Cardiac septum (tissue), 1 donor: ENCODE measurements around the gene MLIP. TPM values are rescaled to one million over a fixed set of nuclear protein-coding genes. Genes with fewer than 3 reads are reported as not detected.
"Not testable (repeated sequence)": the region's sequence is repeated elsewhere in the genome, so short reads cannot be mapped to it uniquely, and the experiment has no call there.

Experiments
- DNase-seq: peaks from one replicate; pipeline ENCODE4 v3.0.0-alpha.2; 2020; ENCODE audit warnings: low spot score
- intact Hi-C: fragments of 100-400 bp; cut with DNase I; formaldehyde crosslinking; loops from one replicate; pipeline ENCODE4 v1.14.0; 2022
- long read RNA-seq: library from polyadenylated mRNA; unstranded; transcript quantifications from one replicate; pipeline ENCODE4 v2.0.0, GENCODE V29; 2021
- total RNA-seq: library from RNA; stranded (reverse); fragmentation: NEBNext Ultra II Directional; extraction: Animal tissue kit (Norgen Biotek cat#: 25700); gene quantifications from one replicate; pipeline ENCODE4 v1.2.1, GENCODE V29; 2021
- donor health status: DM: no; HTN: no; CAD: no.

Gene MLIP, protein sequence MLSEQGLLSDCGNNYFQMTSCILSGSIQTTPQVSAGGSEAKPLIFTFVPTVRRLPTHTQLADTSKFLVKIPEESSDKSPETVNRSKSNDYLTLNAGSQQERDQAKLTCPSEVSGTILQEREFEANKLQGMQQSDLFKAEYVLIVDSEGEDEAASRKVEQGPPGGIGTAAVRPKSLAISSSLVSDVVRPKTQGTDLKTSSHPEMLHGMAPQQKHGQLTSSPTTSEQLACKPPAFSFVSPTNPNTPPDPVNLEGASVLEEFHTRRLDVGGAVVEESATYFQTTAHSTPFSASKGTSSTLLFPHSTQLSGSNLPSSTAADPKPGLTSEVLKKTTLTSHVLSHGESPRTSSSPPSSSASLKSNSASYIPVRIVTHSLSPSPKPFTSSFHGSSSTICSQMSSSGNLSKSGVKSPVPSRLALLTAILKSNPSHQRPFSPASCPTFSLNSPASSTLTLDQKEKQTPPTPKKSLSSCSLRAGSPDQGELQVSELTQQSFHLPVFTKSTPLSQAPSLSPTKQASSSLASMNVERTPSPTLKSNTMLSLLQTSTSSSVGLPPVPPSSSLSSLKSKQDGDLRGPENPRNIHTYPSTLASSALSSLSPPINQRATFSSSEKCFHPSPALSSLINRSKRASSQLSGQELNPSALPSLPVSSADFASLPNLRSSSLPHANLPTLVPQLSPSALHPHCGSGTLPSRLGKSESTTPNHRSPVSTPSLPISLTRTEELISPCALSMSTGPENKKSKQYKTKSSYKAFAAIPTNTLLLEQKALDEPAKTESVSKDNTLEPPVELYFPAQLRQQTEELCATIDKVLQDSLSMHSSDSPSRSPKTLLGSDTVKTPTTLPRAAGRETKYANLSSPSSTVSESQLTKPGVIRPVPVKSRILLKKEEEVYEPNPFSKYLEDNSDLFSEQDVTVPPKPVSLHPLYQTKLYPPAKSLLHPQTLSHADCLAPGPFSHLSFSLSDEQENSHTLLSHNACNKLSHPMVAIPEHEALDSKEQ
- 319 TPM for total RNA-seq
- long read RNA-seq, transcript MLIP-201 (13 exons, 1,815 nt) = major isoform, 19 of 194 reads
- long read RNA-seq, partial matches to known transcripts = 44 of 194 reads
- long read RNA-seq, other reads (novel, unspliced or antisense) = 131 of 194 reads

DNA sequence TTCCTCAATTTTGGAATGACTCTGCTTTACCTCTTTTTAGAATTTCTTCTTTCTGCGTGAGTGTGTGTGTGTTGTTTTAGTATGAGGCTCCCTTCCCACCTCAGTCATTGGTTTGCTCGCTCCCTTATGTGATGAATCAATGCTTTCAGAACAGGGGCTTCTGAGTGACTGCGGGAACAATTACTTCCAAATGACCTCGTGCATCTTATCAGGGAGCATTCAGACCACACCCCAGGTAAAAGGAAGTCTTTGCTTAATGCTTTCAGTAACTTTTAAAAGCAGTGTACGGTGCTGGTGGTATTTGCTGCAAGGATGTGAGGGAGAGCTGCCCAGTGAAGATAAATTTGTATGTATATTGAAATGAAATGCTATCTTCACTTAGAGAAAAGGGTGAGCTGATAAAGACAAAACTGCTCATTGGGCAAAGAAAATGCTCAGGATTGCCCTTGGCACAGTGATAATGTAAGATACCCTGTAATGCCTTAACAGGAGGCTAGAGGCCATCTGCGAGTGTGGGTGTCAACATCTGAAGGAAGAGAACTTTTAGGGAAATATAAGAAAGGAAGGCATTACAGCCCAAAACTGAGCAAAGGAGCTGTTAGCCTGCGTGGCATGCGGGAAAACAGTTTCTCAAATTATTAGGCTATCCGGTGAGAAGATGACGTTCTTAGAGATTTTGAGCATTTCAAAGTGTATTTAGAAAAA lies at the start of gene MLIP:
MLIP (plus strand) TSS at position 103 of the 705 bp plus-strand sequence; CDS start at position 140, 37 bp downstream.
- intact Hi-C loops = no loop called here
- no peak for DNase-seq

DNA sequence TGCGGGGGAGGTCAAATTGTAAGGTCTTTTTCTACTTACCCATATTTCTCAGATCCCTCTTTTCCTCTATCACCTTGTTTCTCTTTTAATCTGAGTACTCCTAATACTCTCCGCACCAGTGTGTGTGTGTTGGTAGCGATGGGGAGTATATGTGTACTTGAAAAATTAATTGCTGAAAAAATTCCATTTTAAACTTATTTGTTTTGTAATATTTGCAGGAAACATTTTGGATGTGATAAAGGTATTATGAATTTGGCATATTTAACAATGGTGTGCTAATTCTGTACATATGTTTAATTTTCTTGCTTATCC lies 48.1 kb upstream of the MLIP start:
- no peak for DNase-seq
- intact Hi-C loops = no loop called here

DNA sequence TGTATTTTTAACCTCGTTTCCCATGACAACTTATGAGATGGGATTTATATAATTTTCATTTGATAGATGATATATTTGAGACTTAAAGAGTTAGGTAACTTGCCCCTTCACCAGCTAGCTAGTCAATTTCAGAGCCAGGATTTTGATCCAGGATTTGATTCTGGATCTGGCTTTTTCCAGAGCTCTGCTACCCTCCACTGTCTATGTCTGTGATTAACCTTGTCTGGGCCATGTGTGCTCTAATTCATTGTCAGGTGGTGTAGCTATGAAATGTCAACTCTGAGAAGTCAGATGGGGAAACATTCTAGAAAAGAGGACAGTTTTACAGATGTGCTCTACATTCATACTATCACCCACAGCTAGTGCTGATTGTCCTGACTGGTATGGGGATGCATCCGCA lies 42.5 kb upstream of the MLIP start:
- intact Hi-C loops = no loop called here
- DNase-seq = no peak

DNA sequence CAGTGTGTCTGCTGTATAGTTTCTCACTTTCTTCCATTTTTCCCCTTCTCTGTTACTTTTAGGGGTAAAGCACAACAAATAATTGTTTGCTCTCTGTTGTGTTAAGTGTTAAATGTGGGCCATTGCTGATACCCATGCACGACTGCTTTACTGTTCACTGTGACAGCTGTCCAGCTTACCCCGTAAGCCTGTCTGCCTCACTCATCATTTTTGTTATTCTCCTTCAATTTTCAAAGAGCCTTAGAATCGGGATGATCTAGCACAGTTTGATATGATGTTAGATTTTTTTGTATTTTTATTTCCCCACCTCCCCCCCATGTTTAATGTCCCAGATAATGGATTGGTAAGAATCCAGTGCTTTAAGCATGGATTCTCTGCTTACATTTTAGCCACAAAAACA lies 41.2 kb upstream of the MLIP start:
- intact Hi-C loops = no loop called here
- no peak for DNase-seq

DNA sequence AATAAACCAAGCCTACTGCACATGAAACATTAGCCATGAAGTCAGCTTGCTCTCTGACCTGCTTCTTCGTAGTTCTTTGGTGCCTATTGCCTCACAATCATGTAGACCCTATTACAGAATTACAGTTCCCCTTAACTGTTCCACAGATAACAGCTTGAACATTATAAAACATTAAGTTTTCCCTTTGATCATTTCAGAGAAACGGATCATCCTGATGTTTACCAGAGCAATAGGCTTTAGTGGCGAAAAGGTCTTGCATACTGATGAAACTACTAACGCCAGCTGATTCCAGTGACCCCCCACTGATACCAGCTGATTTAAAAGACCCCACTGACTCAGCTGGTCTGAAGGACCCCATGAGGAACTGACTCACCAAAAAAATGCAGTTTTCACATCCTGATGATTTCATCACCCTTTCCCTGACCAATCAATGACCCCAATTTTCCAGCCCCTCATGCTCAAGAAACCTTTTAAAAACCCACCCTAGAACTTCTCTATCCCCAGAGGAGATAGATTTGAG lies 39.4 kb upstream of the MLIP start:
- intact Hi-C loops = no loop called here
- no peak for DNase-seq

DNA sequence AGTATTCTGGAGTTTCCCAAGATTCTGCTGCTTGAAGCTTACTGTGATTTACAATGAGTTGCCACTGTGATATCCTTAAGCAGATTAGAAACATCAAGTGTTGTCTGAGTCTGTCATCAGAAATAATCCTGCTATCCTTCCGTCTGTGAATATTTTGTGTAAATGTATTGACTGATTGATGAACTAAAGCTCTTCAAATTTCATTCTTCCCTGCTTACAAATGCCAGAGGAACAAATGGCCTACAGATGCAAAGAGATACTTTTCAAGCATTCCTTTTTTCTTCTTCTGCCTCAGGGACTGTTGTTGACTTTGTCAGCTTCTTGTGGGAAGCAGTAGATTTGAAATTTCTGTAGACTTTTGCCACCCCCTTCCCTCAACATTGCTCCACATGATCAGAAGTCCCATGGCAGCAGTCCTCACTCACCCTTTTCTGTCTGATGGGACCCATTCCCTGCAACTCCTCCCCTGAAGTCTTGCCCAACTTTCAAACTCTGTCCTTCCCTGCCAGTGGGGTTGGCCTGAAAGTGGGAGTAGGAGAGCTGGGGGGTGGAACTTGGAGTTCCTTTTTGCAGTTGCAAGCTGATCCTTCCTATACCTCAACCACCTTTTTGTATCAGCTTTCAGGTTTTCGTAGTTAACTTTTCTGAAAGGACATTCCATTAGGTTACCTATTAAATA lies 38.5 kb upstream of the MLIP start:
- intact Hi-C loops = no loop called here
- DNase-seq = no peak

DNA sequence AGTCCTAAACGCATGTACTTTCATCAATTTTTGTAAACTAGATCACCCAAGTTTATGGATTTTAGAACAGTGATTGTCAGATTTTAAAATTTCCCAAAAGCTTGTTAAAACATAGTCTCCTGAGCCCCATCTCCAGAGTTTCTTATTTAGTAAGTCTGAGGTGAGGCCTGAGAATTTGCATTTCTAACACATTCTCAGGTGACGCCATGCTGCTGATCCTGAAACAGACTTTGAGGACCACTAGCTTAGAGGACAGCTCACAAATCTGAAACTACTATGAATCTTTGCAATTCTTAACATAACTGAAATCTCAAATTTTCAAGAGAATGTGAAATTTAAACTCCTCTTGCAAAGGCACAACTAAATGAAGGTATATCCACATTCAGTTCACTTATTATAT lies 37.8 kb upstream of the MLIP start:
- intact Hi-C loops = no loop called here
- no peak for DNase-seq

DNA sequence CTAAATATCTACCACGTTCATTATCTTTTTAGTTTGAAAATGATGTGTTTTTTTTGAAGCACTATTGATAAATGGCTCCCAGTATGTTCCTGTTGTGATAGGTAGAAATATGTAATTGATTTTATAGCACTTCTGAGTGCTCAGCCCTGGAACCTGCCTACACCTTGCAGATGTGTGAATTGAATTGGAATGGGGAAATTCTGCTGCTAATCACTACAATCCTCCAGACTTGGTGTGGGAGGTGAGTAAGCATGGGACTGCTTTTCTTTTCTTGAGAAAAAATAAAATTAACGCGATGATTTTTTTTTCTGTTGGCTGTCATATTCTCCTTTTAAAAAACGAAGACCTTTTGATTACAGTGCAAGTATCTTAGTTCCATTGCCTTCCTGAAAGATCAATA lies 37.1 kb upstream of the MLIP start:
- DNase-seq = no peak
- intact Hi-C loops = no loop called here

DNA sequence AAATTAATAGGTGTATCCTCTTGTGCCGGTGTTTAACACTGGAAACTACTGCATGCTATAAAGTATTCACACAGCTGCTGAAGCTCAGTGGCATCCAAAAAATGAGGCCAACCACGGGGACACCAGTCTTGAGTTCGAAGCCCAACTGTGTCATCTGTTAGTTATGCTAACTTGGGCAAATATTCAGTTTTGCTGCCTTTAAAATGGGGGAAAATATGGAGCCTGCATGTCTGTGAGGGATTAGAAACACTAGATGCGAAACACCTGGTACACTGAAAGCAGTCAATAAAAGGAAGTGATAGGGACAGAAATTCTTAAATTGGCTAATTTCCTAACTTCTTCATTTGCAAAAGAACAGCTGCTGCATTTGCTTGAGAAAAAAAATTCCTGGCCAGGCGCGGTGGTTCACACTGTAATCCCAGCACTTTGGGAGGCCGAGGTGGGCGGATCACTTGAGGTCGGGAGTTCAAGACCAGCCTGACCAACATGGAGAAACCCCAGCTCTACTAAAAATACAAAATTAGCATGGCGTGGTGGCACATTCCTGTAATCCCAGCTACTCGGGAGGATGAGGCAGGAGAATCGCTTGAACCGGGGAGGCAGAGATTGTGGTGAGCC lies 36.6 kb upstream of the MLIP start:
- intact Hi-C loops = no loop called here
- no peak for DNase-seq

DNA sequence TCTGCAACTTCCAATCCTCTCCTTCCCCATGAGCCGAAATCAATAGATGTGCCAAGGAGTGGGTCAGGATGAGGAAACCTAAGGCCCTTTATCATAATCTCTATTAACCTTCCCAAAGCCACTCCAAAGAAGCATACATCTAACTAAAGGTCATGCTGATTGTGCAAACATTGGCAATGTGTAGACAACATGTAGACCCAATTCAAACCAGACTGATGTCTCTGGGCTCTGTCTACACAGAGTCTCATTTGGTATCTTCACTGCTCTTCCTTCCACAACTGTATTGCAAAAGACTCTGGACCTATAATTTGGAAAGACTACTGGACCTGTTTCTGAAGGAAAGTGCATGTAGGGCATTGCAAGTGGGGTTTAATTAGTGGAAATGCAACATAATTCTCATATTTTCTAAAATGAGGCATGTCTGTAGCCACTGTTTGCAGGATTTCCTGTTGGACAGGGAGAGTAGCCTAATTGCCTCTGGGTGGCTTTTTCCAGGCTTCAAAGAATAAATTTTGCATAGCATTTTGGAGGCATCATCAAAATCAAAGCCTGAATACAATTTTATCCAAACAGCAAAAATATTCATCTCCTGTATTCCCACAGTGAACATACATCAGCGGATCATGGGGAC lies 35.0 kb upstream of the MLIP start:
- DNase-seq = no peak
- intact Hi-C loops = no loop called here

DNA sequence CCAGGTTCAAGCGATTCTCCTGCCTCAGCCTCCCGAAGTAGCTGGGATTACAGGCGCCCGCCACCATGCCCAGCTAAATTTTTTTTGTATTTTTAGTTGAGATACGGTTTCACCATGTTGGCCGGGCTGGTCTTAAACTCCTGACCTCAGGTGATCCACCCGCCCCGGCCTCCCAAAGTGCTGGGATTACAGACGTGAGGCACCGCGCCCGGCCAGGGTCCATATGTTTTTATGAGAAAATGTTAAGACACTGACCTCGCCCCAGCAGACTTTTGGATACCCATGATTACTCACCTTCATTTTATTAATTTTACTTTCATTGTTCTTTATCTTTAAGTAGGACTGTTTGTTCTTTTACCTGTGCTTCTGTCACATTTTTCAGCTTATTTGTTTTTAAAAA lies 29.7 kb upstream of the MLIP start:
- DNase-seq, intact Hi-C loops: not testable (repeated sequence)

DNA sequence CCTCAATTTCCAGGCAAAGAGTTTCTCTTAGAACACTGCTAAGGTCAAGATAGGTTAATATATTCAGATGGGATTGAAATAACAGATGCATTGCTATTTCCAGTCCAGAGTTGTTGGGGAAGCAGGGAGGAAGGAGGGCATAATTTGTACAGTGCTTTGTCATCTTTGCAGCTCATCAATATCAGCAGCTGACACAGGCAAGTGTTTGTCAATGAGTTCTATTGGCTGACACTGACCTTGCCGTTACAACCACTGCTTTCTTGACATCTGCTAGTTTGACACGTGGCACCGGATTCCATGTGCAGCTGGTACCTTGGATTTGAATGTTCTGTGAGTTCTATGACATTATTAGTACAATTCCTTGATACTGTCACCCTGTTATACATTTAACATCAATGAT lies 28.0 kb upstream of the MLIP start:
- DNase-seq = no peak
- intact Hi-C loops = no loop called here

DNA sequence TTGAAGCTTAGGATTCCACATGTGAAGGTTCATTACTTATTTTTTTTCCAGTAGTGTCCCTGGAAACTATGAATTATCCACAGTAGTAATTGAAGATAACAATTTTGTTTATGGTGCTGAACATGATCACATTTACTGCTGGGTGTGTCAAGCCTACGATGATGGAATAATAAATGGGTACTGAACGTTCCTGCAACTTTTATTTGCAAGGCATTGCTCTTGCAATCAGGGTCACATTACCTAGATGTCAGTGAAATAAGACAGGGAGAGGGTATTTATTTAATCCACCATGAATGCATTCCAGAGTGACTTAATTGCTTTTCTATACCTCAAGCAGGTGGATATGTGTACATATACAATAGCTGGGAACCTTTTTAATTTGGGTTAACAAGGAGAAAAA lies 27.0 kb upstream of the MLIP start:
- intact Hi-C loops = no loop called here
- DNase-seq = no peak

DNA sequence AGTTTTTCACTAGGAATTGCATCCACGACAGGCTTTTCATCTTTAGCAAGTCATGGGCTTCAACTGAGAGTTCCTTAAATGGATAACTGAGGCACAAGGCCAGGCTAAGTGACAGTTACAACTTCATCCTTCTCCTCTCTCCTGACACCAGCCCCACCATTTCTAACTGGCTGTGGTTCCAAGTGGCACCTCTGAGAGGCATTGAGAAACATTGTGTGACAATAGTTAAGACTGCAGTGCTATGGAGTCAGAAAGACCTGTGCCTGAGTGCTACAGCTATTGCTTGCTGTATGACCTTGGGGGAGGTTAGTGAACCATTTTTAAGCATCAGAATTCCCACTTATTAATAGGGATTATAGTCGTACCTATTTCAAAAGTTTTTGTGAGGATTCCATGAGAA lies 26.2 kb upstream of the MLIP start:
- intact Hi-C loops = no loop called here
- no peak for DNase-seq

DNA sequence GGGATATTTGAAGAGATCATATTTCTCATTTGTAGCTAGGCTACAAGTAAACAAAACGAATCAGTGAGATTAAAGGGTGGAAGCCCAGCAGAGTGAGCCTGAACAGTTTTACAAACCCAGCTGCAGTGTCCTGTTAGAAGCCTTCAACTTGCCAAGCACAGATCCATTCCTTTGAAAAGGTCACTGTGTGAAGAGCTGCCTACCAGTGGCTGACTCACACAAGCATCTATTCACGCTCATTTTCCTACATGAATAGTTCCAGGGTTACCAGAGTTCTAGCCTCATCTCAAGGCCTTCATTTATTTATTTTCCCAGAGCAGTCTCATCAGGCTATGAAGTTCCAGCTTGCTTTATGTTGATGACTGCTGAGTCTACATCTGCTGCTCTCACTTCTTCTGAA lies 25.7 kb upstream of the MLIP start:
- intact Hi-C loops = no loop called here
- DNase-seq = no peak

DNA sequence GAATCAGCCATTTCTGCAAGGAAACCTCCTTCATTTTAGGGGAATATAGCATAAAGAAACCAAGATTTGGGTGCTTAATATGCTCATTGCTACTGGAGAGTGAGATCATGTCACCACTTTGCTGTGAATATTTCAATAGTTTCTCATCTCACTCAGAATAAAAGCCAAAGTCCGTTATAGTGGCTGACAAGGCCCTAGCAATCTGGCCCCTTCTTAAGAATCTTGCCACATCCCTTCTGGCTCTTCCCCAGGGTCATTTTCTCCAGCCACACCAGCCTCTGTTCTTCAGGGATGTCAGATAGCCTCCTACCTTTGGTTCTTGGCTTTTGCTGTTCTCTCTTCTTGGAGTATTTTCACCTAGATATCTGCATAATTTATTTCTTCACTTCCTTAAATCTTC lies 24.8 kb upstream of the MLIP start:
- DNase-seq = no peak
- intact Hi-C loops = no loop called here

DNA sequence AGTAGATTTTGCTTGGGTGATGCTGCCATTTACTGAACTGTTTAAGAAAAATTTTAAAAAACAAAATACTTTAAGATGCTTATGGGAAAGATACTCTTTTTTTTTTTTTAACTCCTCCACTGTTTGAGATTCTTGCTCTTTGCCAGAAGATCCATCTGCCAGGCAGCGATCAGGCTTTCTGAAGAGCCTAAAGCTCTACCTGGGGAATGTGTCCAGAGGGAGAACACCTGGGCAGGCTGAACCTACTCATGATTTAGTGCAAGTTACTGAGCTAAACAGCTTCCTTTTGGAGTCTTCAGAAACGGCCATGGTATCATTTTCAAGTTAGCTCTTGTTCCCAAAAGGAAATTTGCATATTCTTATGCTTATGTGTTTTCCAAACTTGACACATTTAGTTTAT lies 23.5 kb upstream of the MLIP start:
- intact Hi-C loops = no loop called here
- no peak for DNase-seq

DNA sequence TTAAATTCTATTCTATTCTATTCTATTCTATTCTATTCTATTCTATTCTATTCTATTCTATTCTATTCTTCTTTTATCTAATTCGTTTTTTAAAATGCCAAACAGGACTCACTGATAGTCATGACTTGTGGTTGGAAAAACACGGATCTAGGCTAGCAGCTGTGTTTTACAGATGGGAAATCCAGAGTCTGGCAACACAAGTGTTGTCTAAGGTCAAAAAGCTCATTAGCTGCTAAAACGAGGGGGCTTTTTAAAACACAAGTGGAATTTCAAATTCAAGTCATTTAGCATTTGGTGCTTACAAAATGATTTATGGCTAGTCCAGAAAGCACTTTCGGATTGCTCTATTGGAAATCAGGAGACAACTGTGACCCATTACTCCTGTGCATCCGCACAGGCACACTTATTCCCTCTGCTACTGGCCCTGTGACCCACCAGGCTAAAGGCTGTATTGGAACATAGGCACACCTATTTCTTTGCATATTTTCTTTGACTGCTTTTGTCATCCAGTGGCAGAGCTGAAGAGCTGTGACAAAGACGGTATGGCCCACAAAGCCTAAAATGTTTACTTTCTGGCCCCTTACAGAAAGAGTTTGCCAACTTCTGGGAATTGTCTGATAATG lies 17.8 kb upstream of the MLIP start:
- no peak for DNase-seq
- intact Hi-C loops = no loop called here
